ENCODE data around the gene CTBP2. TPM values are rescaled to one million over a fixed set of nuclear protein-coding genes. Genes with fewer than 3 reads are reported as not detected.

Gene CTBP2
- total RNA-seq, 1 experiment from 2014 or later = 97.2 TPM

- TF ChIP-seq CTCF (IDR thresholded peaks at IDR 0.05; ENCODE audit: insufficient read depth in 1 of 2, low read depth in 1 of 2, low read length in 1 of 2, severe bottlenecking in 1 of 2, unreplicated experiment in 1 of 2) = no peak
- CTCF ChIA-PET = no interaction called here
- Mint-ChIP-seq H3K4me3 (ENCODE audit: unreplicated experiment) (no peak overlapping the region), H3K4me1 (ENCODE audit: low read depth, unreplicated experiment) (peaks cover 28% of the 10 kb centered on the region), H3K27ac (ENCODE audit: unreplicated experiment) (peak overlapping the region; percentile 74), H3K9me3 (ENCODE audit: unreplicated experiment) (no peaks in the 10 kb centered on the region), H3K27me3 (ENCODE audit: insufficient read depth, unreplicated experiment) (no peaks in the 10 kb centered on the region), H3K36me3 (ENCODE audit: insufficient read depth, unreplicated experiment) (peaks cover 71% of the 10 kb centered on the region)
- H3K36me3 ChIP-seq (ENCODE audit: control insufficient read depth, insufficient read depth, low read length) = 0 out of 2 replicates have a peak, but pooled peaks cover 2% of the 10 kb centered on the region
- peaks cover 25% of the 10 kb centered on the region for H3K4me1 ChIP-seq
- DNase-seq = no peak
- H3K9me3 ChIP-seq = no peaks in the 10 kb centered on the region
- no TSS peak for BruUV-seq (replicated peaks)
- POLR2A ChIA-PET = no interaction called here
- H3K4me3 ChIP-seq (ENCODE audit: low read depth, low read length) = no peak overlapping the region
- intact Hi-C loops (cut with micrococcal nuclease; ENCODE audit: unreplicated experiment) = no loop called here
- no peaks in the 10 kb centered on the region for H3K27me3 ChIP-seq (replicated peaks; ENCODE audit: control insufficient read depth, insufficient read depth, low read length)
These were observed 127.8 kb downstream of the CTBP2 start for GRCh38 chr10:125032474-125033020.

GRCh38 chr10:125030567-125031197 is 129.7 kb downstream of the CTBP2 start:
- no peak overlapping the region for H3K27ac Mint-ChIP-seq (ENCODE audit: unreplicated experiment)
- TF ChIP-seq CTCF (IDR thresholded peaks at IDR 0.05; ENCODE audit: insufficient read depth in 1 of 2, low read depth in 1 of 2, low read length in 1 of 2, severe bottlenecking in 1 of 2, unreplicated experiment in 1 of 2) = no peak
- CTCF ChIA-PET = no interaction called here

GRCh38 chr10:125029584-125030242 is 130.7 kb downstream of the CTBP2 start:
- no peak for DNase-seq
- H3K9me3 ChIP-seq = no peaks in the 10 kb centered on the region
- POLR2A ChIA-PET = no interaction called here
- H3K4me1 ChIP-seq = peaks cover 10% of the 10 kb centered on the region
- CTCF ChIA-PET = interaction anchor here (0.5 to 1.1 kb wide), 3 partner anchors 19 to 37 kb away, joined by 3 to 9 read pairs (median 4); no protein-coding TSS in a partner anchor
- H3K27me3 ChIP-seq (replicated peaks; ENCODE audit: control insufficient read depth, insufficient read depth, low read length) = no peaks in the 10 kb centered on the region
- no TSS peak for BruUV-seq (replicated peaks)
- Mint-ChIP-seq H3K36me3 (ENCODE audit: insufficient read depth, unreplicated experiment) (peaks cover 63% of the 10 kb centered on the region), H3K27ac (ENCODE audit: unreplicated experiment) (peak overlapping the region; percentile 82), H3K27me3 (ENCODE audit: insufficient read depth, unreplicated experiment) (no peaks in the 10 kb centered on the region), H3K9me3 (ENCODE audit: unreplicated experiment) (no peaks in the 10 kb centered on the region), H3K4me1 (ENCODE audit: low read depth, unreplicated experiment) (peaks cover 14% of the 10 kb centered on the region), H3K4me3 (ENCODE audit: unreplicated experiment) (peak overlapping the region; percentile 38)
- peaks cover 2% of the 10 kb centered on the region; the same call in 1 of the 2 replicates for H3K36me3 ChIP-seq (ENCODE audit: control insufficient read depth, insufficient read depth, low read length)
- no peak overlapping the region for H3K4me3 ChIP-seq (ENCODE audit: low read depth, low read length)
- intact Hi-C loops (cut with micrococcal nuclease; ENCODE audit: unreplicated experiment) = no loop called here
- no peak for TF ChIP-seq CTCF (IDR thresholded peaks at IDR 0.05; ENCODE audit: insufficient read depth in 1 of 2, low read depth in 1 of 2, low read length in 1 of 2, severe bottlenecking in 1 of 2, unreplicated experiment in 1 of 2)

More at GRCh38 chr10:125030567-125031197, 129.7 kb downstream of the CTBP2 start:
- DNase-seq = no peak
- Histone ChIP-seq H3K27me3 (replicated peaks; ENCODE audit: control insufficient read depth, insufficient read depth, low read length) (no peaks in the 10 kb centered on the region), H3K9me3 (no peaks in the 10 kb centered on the region), H3K4me3 (ENCODE audit: low read depth, low read length) (no peak overlapping the region), H3K4me1 (peaks cover 18% of the 10 kb centered on the region), H3K36me3 (ENCODE audit: control insufficient read depth, insufficient read depth, low read length) (peaks cover 2% of the 10 kb centered on the region; the same call in 1 of the 2 replicates)
- Mint-ChIP-seq H3K4me1 (ENCODE audit: low read depth, unreplicated experiment) (peaks cover 21% of the 10 kb centered on the region), H3K9me3 (ENCODE audit: unreplicated experiment) (no peaks in the 10 kb centered on the region), H3K27me3 (ENCODE audit: insufficient read depth, unreplicated experiment) (no peaks in the 10 kb centered on the region), H3K36me3 (ENCODE audit: insufficient read depth, unreplicated experiment) (peaks cover 62% of the 10 kb centered on the region), H3K4me3 (ENCODE audit: unreplicated experiment) (no peak overlapping the region)
- intact Hi-C loops (cut with micrococcal nuclease; ENCODE audit: unreplicated experiment) = no loop called here
- POLR2A ChIA-PET = no interaction called here
- BruUV-seq (replicated peaks) = no TSS peak
